HG03045 (cell line): Measurements from ENCODE around the gene GARIN3.
"Not testable (repeated sequence)": the region's sequence is repeated elsewhere in the genome, so short reads cannot be mapped to it uniquely, and the experiment has no call there.

ENCODE experiments used
- ATAC-seq: cut with Tn5 transposase; IDR thresholded peaks from one replicate; pipeline ENCODE4 v1.9.1; 2021; ENCODE audit warnings: mild to moderate bottlenecking, moderate library complexity; ENCODE audit not compliant: unreplicated experiment

Gene GARIN3

GRCh38 chr5:157186309-157187045 lies 20.4 kb upstream of the GARIN3 start:
- ATAC-seq = no peak

DNA sequence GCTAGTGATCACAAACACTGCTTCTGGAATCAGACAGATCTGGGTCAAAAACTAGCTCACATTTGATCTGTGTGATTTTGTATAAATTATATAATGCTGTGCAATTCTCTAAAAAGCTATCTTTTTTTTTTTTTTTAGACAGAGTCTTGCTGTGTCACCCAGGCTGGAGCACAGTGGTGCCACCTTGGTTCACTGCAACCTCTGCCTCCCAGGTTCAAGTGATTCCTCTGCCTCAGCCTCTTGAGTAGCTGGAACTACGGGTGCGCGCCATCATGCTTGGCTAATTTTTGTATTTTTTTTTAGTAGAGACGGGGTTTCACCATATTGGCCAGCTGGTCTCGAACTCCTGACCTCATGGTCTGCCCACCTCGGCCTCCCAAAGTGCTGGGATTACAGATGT lies 19.1 kb upstream of the GARIN3 start:
- ATAC-seq = not testable (repeated sequence)

DNA sequence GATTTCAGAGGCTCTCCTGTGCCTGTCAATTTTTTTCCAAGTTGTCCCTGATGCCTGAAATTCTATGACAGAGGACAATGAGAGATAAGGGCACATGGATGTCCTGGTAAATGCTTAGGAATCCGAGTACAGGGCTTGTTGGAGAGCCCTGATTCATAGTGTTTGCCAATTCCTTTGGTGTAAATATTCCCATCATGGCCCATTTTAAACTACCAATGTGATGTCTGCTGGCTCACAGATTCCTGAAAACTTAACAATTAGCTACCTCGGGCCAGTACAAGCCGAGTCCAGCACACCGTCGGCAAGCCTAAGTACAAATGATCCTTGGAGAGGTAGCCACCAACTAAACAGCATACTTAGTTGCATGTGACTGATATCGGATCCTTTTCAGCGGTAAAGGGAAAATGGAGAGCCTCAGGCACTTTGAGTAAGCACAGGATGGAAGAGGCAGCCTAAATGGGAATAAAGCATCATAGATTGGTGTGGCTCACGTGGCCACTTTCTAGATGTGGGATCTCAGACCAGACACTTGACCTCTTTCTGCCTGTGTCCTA lies 18.1 kb upstream of the GARIN3 start:
- ATAC-seq = no peak

DNA sequence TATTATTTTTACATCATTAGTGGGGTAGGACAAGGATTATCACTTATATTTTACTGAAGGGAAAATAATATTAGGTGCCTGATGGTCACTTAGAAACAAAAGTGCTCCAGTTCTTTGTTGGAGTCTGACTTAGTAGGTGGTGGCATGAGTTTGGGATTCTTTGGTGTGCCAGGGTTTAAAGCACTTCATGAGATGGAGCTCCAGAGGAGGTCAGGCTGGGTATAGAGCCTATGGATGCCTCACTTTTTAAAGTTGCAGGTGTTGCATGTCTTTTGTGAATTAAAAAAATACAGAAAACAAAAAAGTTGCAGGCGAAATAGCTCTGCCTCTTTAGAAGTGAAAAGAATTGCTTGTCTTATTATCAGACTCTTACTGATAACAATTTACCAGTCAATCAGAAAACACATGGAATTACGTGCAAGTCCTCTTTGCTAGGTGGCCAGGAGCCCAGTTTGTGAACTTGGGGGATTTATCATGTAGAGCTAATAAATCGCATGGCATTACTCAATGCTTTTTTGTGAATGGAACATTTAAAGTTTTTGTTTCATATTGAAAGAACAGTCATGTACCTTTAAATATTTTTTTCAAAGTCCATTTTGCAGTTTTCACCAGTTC lies 16.2 kb upstream of the GARIN3 start:
- ATAC-seq = no peak

- no peak for ATAC-seq
Measured at GRCh38 chr5:157180374-157181264, 14.6 kb upstream of the GARIN3 start, which contains the start of gene ITK. ITK (plus strand) TSS chr5:157180840; CDS start chr5:157180978, 138 bp downstream.

GRCh38 chr5:157178966-157179365 lies 12.9 kb upstream of the GARIN3 start:
- no peak for ATAC-seq

- no peak for ATAC-seq
Measured at GRCh38 chr5:157177953-157178352, 11.9 kb upstream of the GARIN3 start.

DNA sequence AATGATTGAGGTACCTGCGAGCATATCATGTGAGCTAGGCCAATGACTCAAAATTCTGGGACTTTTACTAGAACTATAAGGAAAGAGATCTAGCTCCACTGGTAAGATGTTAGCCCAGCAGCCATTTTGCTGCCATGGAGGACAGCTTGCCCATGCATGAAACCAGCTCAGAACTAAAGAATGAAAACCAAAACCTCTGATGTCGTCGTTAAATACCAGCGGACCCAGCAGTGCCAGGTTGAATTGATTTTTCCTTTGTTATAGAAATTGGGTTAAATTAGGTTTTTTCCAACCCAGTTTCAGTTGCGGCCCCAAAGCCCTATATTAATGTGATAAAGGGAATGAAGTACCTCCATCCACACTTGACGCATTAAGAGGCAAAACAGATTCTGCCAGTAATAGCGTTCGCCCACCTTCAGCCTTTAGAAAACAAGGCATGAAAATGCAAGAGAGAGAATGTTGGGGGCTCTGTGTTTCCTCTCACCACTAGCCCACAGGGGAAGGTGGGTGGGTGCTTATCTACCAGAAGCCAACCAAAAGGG lies 9.1 kb upstream of the GARIN3 start:
- ATAC-seq = no peak

DNA sequence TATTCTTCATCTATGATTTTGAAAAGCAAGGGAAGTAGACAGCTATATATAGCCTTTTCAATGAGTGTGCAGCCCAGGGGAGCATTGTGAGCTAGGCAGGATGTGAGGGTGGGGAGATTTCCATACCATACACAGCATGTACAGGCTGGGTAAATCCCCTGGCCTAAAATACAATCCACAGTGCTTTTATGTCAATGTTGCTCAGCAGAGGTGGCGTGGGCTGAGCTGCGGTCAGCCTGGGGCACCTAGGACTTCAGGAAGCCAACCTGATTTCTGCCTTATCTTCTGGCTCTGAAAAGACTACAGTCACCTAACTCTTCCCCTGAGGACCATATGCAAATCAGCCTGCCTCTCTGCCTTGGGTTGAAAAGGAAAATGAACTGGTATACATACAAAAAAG lies 6.3 kb upstream of the GARIN3 start:
- ATAC-seq = peak; percentile 99

- no peak for ATAC-seq
Measured at GRCh38 chr5:157168286-157168685, 2.2 kb upstream of the GARIN3 start.

- no peak for ATAC-seq
Measured at GRCh38 chr5:157167214-157167621, 1.2 kb upstream of the GARIN3 start.

- no peak for ATAC-seq
Measured at GRCh38 chr5:157165668-157166067, 396 bp downstream of the GARIN3 start.

- no peak for ATAC-seq
Measured at GRCh38 chr5:157165261-157165660, 803 bp downstream of the GARIN3 start.

DNA sequence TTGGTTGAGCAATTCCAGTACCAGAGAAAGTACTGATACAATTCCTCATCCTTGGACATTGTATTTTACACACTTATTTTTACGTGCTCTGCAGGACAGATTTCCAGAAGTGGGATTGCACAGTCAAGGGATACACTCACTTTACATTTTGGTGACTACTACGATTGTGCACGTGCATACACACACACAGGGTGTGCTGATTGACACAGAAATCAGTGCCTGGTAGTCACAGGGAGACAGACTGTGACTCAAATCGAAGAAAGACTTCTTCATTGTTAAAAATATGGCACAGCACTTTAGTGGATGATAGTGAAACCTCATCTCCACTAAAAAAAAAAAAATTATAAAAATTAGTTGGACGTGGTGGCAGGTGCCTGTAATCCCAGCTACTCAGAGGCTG lies 1.5 kb downstream of the GARIN3 start:
- no peak for ATAC-seq

DNA sequence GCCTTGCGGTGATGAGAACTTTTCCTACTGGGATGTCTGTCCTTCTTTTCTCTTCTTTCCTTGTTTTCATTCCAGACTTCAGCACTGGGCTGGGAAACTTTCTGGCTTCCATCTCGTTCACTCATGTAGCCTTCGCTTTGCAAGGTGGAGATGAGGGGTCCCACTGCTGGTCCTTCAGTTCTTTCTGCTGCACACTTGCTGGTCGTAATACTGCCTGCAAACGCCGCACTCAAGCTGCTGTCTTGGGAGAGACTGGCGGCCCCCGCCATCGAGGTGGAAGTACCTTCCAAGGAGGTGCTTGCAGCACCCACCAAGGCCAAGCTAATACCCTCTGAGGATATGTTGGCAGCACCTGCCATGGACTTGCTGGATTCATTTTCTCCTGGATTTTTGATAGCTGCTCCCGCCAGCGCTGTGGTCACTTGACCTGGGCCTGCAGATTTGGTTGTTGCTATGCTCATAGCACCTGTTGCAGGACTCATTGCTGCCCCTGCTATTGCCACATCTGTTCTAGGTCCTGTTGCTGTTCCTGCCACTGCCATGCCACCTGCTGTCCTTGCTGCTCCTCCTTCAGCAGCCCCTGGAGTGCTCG lies 3.0 kb downstream of the GARIN3 start:
- no peak for ATAC-seq

DNA sequence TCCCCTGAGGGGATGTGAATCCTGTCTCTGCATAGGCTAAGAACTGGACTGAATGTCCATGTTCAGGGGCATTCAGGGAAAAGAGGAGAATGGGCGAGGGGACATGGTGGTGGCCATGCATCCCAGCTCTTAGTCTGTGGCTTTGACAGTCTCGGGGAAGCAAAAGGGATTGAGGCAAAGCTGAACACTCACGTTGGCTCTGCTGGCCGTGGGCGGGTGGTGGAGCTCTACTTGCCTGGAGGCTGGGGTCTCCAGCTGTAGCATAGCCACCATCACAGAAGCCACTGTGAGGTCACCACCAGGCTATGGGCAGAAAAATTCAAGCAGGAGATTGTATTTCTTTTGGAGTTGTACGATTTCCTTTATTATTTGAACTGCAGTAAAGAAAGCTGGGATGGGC lies 4.1 kb downstream of the GARIN3 start:
- no peak for ATAC-seq

GRCh38 chr5:157160001-157160400 lies 6.1 kb downstream of the GARIN3 start:
- ATAC-seq = no peak

- ATAC-seq = no peak
Measured at GRCh38 chr5:157159209-157159751, 6.8 kb downstream of the GARIN3 start.

- ATAC-seq = no peak
Measured at GRCh38 chr5:157157293-157157891, 8.7 kb downstream of the GARIN3 start.

GRCh38 chr5:157155297-157155696 lies 10.8 kb downstream of the GARIN3 start:
- no peak for ATAC-seq
